Tibial nerve (tissue), 4 donors: ENCODE results near the gene FADS6. TPM values are rescaled to one million over a fixed set of nuclear protein-coding genes. Genes with fewer than 3 reads are reported as not detected.

Experiments used
- DNase-seq, 2 donors: peaks; one replicate each; pipeline ENCODE4 v3.0.0-alpha.2; 2019; ENCODE audit warnings: low spot score in 2 of 2
- H3K27ac ChIP-seq, 4 donors: fragments of 200-600 bp; sonication (generic) in 3 of 4; one replicate each; pipeline ENCODE4 v1.5.1; 2017 to 2019; ENCODE audit warnings: mild to moderate bottlenecking in 1 of 4
- H3K27me3 ChIP-seq, 2 donors: fragments of 200-600 bp; sonication (generic) in 1 of 2; one replicate each; pipeline versions ENCODE4 v1.5.1 to v1.6.0; 2017 to 2019
- H3K36me3 ChIP-seq, 3 donors: fragments of 200-600 bp; sonication (generic); one replicate each; pipeline ENCODE4 v1.5.1; 2018 to 2019
- H3K4me1 ChIP-seq, 4 donors: fragments of 200-600 bp; sonication (generic) in 3 of 4; one replicate each; pipeline ENCODE4 v1.5.1; 2017 to 2019
- H3K4me3 ChIP-seq, 4 donors: fragments of 200-600 bp; sonication (generic) in 3 of 4; one replicate each; pipeline ENCODE4 v1.5.1; 2017 to 2019; ENCODE audit warnings: mild to moderate bottlenecking in 1 of 4, moderate library complexity in 1 of 4
- H3K9me3 ChIP-seq, 4 donors: fragments of 200-600 bp; sonication (generic) in 3 of 4; one replicate each; pipeline ENCODE4 v1.5.1; 2017 to 2019
- EP300 ChIP-seq, 2 donors: sonication (generic); formaldehyde crosslinking; IDR thresholded peaks; one replicate each; pipeline ENCODE4 v1.6.1; 2017; ENCODE audit warnings: antibody characterized with exemption in 2 of 2, mild to moderate bottlenecking in 1 of 2
- POLR2A ChIP-seq, 2 donors: fragments of 450-650 bp; IDR thresholded peaks; one replicate each; pipeline ENCODE4 v1.6.1; 2017; ENCODE audit warnings: antibody characterized with exemption in 2 of 2, mild to moderate bottlenecking in 2 of 2, moderate library complexity in 2 of 2
- WGBS, 2 donors: methylation state at CpG; one replicate each; pipeline ENCODE4 v1.1.5; 2018; 5-methylcytosine and 5-hydroxymethylcytosine counted together
- total RNA-seq, 4 donors: library from RNA; depleted of rRNA; stranded (reverse); fragments of >200 nt; gene quantifications; one replicate each; pipeline ENCODE4 v1.1.0, GENCODE V29; 2016
- TF ChIP-seq, protein P1 (sequence below), 5 experiments: fragments of 200-600 bp in 3 of 5; fragments of 450-650 bp in 2 of 5; sonication (generic) in 3 of 5; IDR thresholded peaks; one replicate each; pipeline ENCODE4 v1.5.1; 2016 to 2019; ENCODE audit warnings: antibody characterized with exemption in 5 of 5, mild to moderate bottlenecking in 3 of 5, moderate library complexity in 2 of 5

FADS6 gene
- total RNA-seq, 4 donors from 2014 or later: not detected

DNA sequence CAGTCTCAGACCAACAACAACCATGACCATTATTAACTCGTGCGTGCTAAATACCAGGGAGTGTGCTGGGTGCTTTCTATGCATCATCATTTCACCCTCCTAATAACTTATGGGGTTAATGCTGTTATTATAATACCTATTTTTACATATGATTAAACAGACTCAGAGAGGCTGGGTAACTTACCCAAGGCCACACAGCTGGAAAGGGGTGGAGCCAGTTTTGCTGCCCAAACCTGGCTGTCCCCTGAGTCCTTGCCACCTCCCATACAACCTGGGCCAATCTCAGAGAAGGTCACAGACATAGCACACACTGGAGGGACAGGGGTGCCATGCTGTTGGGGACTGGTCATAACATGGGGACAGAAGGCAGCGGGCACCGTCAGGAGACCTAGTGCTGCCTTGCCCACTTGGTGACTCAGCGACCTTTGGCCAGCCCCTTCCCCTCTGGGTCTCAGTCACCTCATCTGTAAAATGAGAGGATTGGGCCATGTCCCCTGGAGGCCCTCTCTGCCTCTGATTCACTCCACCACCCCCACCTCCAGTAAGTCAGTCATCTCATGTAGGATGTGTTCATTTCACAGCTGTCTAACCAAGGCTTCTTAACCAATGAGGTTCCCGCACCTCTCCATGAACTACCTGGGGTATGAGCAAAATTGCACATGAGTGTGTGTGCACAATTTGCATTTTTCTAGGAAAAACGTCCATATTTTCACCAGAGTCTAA, 11.4 kb upstream of the FADS6 start:
- DNase-seq: no peak
- H3K27ac ChIP-seq: no peak overlapping the region
- H3K9me3 ChIP-seq: no peaks in the 10 kb centered on the region
- H3K27me3 ChIP-seq: peaks cover 0 to 28% of the 10 kb centered on the region in 2 donors
- no peak overlapping the region for H3K4me3 ChIP-seq
- WGBS, 2 donors: 74 to 85% methylated on average over 7 of the region's 7 CpGs
- no peaks in the 10 kb centered on the region for H3K4me1 ChIP-seq
- TF ChIP-seq EP300 (IDR thresholded peaks at IDR 0.05) (no peak), POLR2A (IDR thresholded peaks at IDR 0.05) (no peak)
- TF ChIP-seq, protein P1, sequence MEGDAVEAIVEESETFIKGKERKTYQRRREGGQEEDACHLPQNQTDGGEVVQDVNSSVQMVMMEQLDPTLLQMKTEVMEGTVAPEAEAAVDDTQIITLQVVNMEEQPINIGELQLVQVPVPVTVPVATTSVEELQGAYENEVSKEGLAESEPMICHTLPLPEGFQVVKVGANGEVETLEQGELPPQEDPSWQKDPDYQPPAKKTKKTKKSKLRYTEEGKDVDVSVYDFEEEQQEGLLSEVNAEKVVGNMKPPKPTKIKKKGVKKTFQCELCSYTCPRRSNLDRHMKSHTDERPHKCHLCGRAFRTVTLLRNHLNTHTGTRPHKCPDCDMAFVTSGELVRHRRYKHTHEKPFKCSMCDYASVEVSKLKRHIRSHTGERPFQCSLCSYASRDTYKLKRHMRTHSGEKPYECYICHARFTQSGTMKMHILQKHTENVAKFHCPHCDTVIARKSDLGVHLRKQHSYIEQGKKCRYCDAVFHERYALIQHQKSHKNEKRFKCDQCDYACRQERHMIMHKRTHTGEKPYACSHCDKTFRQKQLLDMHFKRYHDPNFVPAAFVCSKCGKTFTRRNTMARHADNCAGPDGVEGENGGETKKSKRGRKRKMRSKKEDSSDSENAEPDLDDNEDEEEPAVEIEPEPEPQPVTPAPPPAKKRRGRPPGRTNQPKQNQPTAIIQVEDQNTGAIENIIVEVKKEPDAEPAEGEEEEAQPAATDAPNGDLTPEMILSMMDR (IDR thresholded peaks at IDR 0.05): no peak
- no peaks in the 10 kb centered on the region for H3K36me3 ChIP-seq

DNA sequence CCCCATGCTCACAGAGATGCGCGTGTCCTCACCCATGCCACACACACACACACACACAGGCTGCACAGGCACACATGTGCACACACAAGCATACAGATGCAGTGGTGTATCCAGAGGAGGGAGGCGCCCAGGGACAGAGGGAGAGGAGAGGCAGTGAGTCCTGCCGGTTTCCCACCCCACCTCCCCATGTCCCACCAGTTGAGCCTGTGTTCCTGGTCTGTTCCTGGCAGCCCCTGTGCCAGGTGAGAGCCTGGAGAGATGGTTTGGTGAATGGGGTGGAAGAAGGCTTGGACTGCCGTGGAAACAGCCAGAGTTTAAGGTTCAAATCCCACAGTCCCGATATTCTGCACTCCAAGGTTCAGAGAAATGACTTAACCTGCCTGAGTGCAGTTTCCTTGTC, 10.2 kb upstream of the FADS6 start:
- WGBS, 2 donors: 62 to 72% methylated on average over 5 to 6 of the region's 6 CpGs
- Histone ChIP-seq H3K27ac (no peak overlapping the region), H3K4me3 (no peak overlapping the region), H3K27me3 (peaks cover 0 to 28% of the 10 kb centered on the region in 2 donors), H3K9me3 (no peaks in the 10 kb centered on the region), H3K36me3 (no peaks in the 10 kb centered on the region), H3K4me1 (no peaks in the 10 kb centered on the region)
- TF ChIP-seq EP300 (IDR thresholded peaks at IDR 0.05): no peak
- TF ChIP-seq, protein P1 (IDR thresholded peaks at IDR 0.05): no peak
- DNase-seq: no peak

DNA sequence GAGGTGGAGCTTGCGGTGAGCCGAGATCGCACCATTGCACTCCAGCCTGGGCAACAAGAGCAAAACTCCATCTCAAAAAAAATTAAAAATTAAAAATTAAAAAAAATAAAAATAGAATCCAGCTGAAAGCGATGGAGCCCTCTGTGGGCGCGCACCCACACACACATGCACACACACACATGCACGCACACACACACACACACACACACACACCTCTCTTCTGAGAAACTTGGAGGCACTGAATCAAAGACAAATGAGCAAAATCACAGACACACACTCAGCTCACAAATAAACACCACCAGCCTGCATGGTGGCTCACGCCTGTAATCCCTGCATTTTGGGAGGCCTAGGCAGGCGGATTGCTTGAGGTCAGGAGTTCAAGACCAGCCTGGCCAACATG, 9.6 kb upstream of the FADS6 start:
- H3K4me1 ChIP-seq: no peaks in the 10 kb centered on the region
- H3K9me3 ChIP-seq: no peaks in the 10 kb centered on the region
- no peak overlapping the region for H3K4me3 ChIP-seq
- H3K27ac ChIP-seq: no peak overlapping the region
- WGBS, 2 donors: 84 to 85% methylated on average over 9 of the region's 9 CpGs
- no peaks in the 10 kb centered on the region for H3K36me3 ChIP-seq
- no peak for TF ChIP-seq POLR2A (IDR thresholded peaks at IDR 0.05)
- TF ChIP-seq EP300 (IDR thresholded peaks at IDR 0.05): no peak
- TF ChIP-seq, protein P1 (IDR thresholded peaks at IDR 0.05): no peak
- no peak for DNase-seq
- H3K27me3 ChIP-seq: peaks cover 0 to 28% of the 10 kb centered on the region in 2 donors

DNA sequence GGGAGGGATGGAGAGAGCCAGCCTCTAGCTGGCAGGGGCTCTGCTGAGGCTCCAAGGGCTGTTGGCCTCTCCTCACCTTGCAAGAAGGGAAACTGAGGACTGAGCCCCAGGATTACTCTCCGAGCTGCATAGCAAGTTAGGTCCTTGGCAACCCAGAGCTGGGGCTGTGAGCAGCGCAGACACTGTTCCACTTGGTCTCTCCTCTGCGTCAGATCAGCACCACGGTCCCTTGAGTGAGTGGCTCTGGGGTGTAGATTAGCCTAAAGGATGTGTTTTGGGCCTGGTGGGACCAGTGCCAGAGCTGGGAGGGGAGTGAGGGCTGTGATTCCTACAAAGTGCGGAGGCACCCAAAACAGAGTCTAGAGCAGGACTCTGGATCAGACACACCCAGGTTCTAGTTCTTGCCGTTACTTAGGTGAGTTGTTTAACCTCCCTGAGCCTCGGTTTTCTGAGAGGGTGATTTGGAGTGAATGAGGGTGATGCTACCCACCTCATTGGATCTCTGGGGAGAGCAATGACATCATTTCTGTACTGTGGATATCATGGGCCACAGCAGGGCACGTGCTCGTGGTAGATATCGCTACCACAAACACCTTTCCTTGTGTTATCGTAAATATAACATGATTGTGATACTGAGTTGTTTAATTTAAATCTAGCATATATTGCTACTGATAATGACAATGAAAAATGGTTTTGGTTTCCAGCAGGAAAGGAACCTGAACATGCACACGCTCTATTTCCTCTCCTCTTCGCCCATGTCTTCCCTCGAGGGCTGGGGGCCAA, 8.1 kb upstream of the FADS6 start:
- H3K4me1 ChIP-seq: no peaks in the 10 kb centered on the region
- no peaks in the 10 kb centered on the region for H3K36me3 ChIP-seq
- no peak for DNase-seq
- no peak overlapping the region for H3K27ac ChIP-seq
- H3K9me3 ChIP-seq: no peaks in the 10 kb centered on the region
- H3K4me3 ChIP-seq: no peak overlapping the region
- 68 to 74% methylated on average over 14 of the region's 14 CpGs for WGBS, 2 donors
- TF ChIP-seq POLR2A (IDR thresholded peaks at IDR 0.05) (no peak), EP300 (IDR thresholded peaks at IDR 0.05) (no peak)
- TF ChIP-seq, protein P1 (IDR thresholded peaks at IDR 0.05): no peak
- peaks cover 0 to 28% of the 10 kb centered on the region in 2 donors for H3K27me3 ChIP-seq

DNA sequence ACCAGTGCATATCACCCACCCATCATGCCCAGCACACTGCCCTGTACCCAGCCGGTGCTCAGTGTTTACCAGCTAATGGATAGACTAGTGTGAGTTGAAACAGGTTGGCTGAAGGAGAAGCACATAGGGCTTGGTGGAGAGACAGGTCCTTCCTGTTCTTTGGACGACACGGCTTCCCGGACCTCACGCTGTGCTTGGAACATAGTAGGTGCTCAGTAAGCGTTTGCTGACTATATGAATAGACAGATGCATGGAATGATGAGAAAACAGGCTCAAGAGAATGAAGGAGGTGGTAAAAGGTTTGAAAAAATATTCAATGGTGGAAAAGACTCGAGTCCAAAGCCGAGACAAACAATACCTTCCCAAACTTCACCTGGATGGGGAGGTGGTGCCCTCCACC, 6.8 kb upstream of the FADS6 start:
- H3K4me1 ChIP-seq: no peaks in the 10 kb centered on the region
- 88 to 89% methylated on average over 8 of the region's 8 CpGs for WGBS, 2 donors
- no peak for DNase-seq
- peaks cover 0 to 41% of the 10 kb centered on the region in 2 donors for H3K27me3 ChIP-seq
- H3K4me3 ChIP-seq: no peak overlapping the region
- H3K27ac ChIP-seq: no peak overlapping the region
- H3K36me3 ChIP-seq: no peaks in the 10 kb centered on the region
- H3K9me3 ChIP-seq: no peaks in the 10 kb centered on the region
- TF ChIP-seq, protein P1 (IDR thresholded peaks at IDR 0.05): no peak
- no peak for TF ChIP-seq EP300 (IDR thresholded peaks at IDR 0.05)
- no peak for TF ChIP-seq POLR2A (IDR thresholded peaks at IDR 0.05)
